Inflammatory macrophage treated with lipopolysaccharide for 4 hours (primary cell): ENCODE measurements around the gene ANKRD10.

Experiments used
- DNase-seq: peaks from one replicate; pipeline ENCODE4 v3.0.0-alpha.2; 2020

ANKRD10 gene

GRCh38 chr13:110944968-110945927, 30.4 kb upstream of the ANKRD10 start:
- DNase-seq = no peak

- peak; percentile 11 for DNase-seq
Measured at GRCh38 chr13:110944121-110944967, 29.5 kb upstream of the ANKRD10 start.

- peak; percentile 27 for DNase-seq
Measured at GRCh38 chr13:110942248-110942981, 27.5 kb upstream of the ANKRD10 start.

GRCh38 chr13:110938662-110939421, 24.0 kb upstream of the ANKRD10 start:
- DNase-seq = peak; percentile 15

- DNase-seq = peak; percentile 62
Measured at GRCh38 chr13:110937511-110938285, 22.8 kb upstream of the ANKRD10 start.

GRCh38 chr13:110936519-110936918, 21.6 kb upstream of the ANKRD10 start:
- no peak for DNase-seq

GRCh38 chr13:110932588-110932987, 17.7 kb upstream of the ANKRD10 start:
- DNase-seq = no peak

- DNase-seq = no peak
Measured at GRCh38 chr13:110929104-110929777, 14.4 kb upstream of the ANKRD10 start.

GRCh38 chr13:110925023-110925612, 10.2 kb upstream of the ANKRD10 start:
- DNase-seq = no peak

GRCh38 chr13:110924639-110924934, 9.7 kb upstream of the ANKRD10 start:
- no peak for DNase-seq

GRCh38 chr13:110923777-110924638, 9.1 kb upstream of the ANKRD10 start:
- DNase-seq = no peak

GRCh38 chr13:110923086-110923485, 8.2 kb upstream of the ANKRD10 start:
- no peak for DNase-seq

- DNase-seq = no peak
Measured at GRCh38 chr13:110922506-110922905, 7.6 kb upstream of the ANKRD10 start.

- no peak for DNase-seq
Measured at GRCh38 chr13:110921695-110922094, 6.8 kb upstream of the ANKRD10 start.

- no peak for DNase-seq
Measured at GRCh38 chr13:110921209-110921608, 6.3 kb upstream of the ANKRD10 start.

GRCh38 chr13:110920038-110920437, 5.2 kb upstream of the ANKRD10 start:
- DNase-seq = no peak

GRCh38 chr13:110916301-110917142, 1.7 kb upstream of the ANKRD10 start:
- DNase-seq = peak; percentile 97

- no peak for DNase-seq
Measured at GRCh38 chr13:110915874-110916206, 971 bp upstream of the ANKRD10 start.
